IMR-90 (cell line): ENCODE results near the gene CTIF. TPM values are rescaled to one million over a fixed set of nuclear protein-coding genes. Genes with fewer than 3 reads are reported as not detected.
A peak's percentile ranks its signal among the peaks of the same experiment; 100 is the strongest.

Source experiments
- ATAC-seq: fragments of 200-7000 bp; cut with Tn5 transposase; 2 replicates; pipeline ENCODE4 v1.9.1; 2020; ENCODE audit warnings: low read depth, mild to moderate bottlenecking, moderate library complexity
- BruUV-seq: library from RNA; stranded (reverse); fragments of 400-500 nt; replicated peaks from 2 replicates; lab custom pipeline; 2021; lab: Mats Ljungman, UMichigan
- CTCF ChIA-PET: fragments of 300-600 bp; formaldehyde crosslinking; extraction: SDS; loops from one replicate; lab custom pipeline; 2021; ENCODE audit warnings: antibody characterized with exemption; lab: Yijun Ruan, JAX
- POLR2A ChIA-PET: fragments of 300-600 bp; sonication (Branson Sonifier 250); formaldehyde crosslinking; loops from one replicate; lab custom pipeline; 2022; ENCODE audit warnings: antibody characterized with exemption; ENCODE audit not compliant: unreplicated experiment; lab: Charles Lee
- DNase-seq: peaks from one replicate; pipeline ENCODE4 v3.0.0; 2013
- H2AFZ ChIP-seq: replicated peaks from 2 replicates; pipeline ENCODE3; 2013; ENCODE audit warnings: low read length, mild to moderate bottlenecking; ENCODE audit not compliant: poor library complexity
- H2AK5ac ChIP-seq: 2 replicates; pipeline ENCODE4 v1.6.1; 2013; ENCODE audit warnings: low read depth, low read length, inconsistent platforms
- H2AK9ac ChIP-seq: replicated peaks from 2 replicates; pipeline ENCODE3; 2013; ENCODE audit warnings: mild to moderate bottlenecking, low read depth, low read length, moderate library complexity; ENCODE audit not compliant: poor library complexity
- H2BK120ac ChIP-seq: 2 replicates; pipeline ENCODE4 v1.6.1; 2013; ENCODE audit warnings: low read depth, low read length, inconsistent platforms
- H2BK15ac ChIP-seq: 3 replicates; pipeline ENCODE4 v1.6.1; 2013; ENCODE audit warnings: low read depth, low read length, inconsistent platforms
- H2BK20ac ChIP-seq: 2 replicates; pipeline ENCODE4 v1.6.1; 2013; ENCODE audit warnings: low read depth, mild to moderate bottlenecking, inconsistent platforms, low read length, moderate library complexity
- H2BK5ac ChIP-seq: 2 replicates; pipeline ENCODE4 v1.6.1; 2013; ENCODE audit warnings: mild to moderate bottlenecking, low read depth, low read length, inconsistent platforms; ENCODE audit not compliant: poor library complexity, severe bottlenecking
- H3K14ac ChIP-seq: replicated peaks from 2 replicates; pipeline ENCODE4 v1.6.1; 2013; ENCODE audit warnings: low read depth, low read length, inconsistent platforms
- H3K18ac ChIP-seq: 2 replicates; pipeline ENCODE4 v1.6.1; 2013; ENCODE audit warnings: low read depth, low read length, control low read depth
- H3K23ac ChIP-seq: 2 replicates; pipeline ENCODE4 v1.6.1; 2013; ENCODE audit warnings: low read depth, low read length, inconsistent platforms
- H3K27ac ChIP-seq: 2 replicates; pipeline ENCODE4 v1.5.1; 2013; ENCODE audit warnings: mild to moderate bottlenecking, control low read depth, low read length; ENCODE audit not compliant: insufficient read depth
- H3K27me3 ChIP-seq: 2 replicates; pipeline ENCODE4 v1.6.1; 2013; ENCODE audit warnings: low read length; ENCODE audit not compliant: control insufficient read depth, insufficient read depth
- H3K36me3 ChIP-seq: 2 replicates; pipeline ENCODE4 v1.6.1; 2013; ENCODE audit warnings: low read length, mixed read lengths; ENCODE audit not compliant: control insufficient read depth, insufficient read depth
- H3K4ac ChIP-seq: 2 replicates; pipeline ENCODE4 v1.6.1; 2013; ENCODE audit warnings: low read depth, low read length, inconsistent platforms
- H3K4me1 ChIP-seq: 2 replicates; pipeline ENCODE4 v1.6.1; 2013; ENCODE audit warnings: low read length, mixed read lengths; ENCODE audit not compliant: control insufficient read depth, insufficient read depth
- H3K4me2 ChIP-seq: 2 replicates; pipeline ENCODE4 v1.6.1; 2013; ENCODE audit warnings: low read depth, mild to moderate bottlenecking, control low read depth, low read length, moderate library complexity
- H3K4me3 ChIP-seq: 2 replicates; pipeline ENCODE4 v1.5.1; 2013; ENCODE audit warnings: low read depth, mild to moderate bottlenecking, control low read depth, low read length, moderate library complexity; ENCODE audit not compliant: insufficient read depth
- H3K56ac ChIP-seq: 2 replicates; pipeline ENCODE4 v1.6.1; 2013; ENCODE audit warnings: low read length, inconsistent platforms; ENCODE audit not compliant: insufficient read depth; ENCODE audit errors: extremely low read depth
- H3K79me1 ChIP-seq, 2 experiments: 2 replicates each; pipeline ENCODE4 v1.6.1; 2013; ENCODE audit warnings: low read length in 2 of 2, inconsistent platforms in 1 of 2, low read depth in 1 of 2
- H3K9ac ChIP-seq: 2 replicates; pipeline ENCODE4 v1.6.1; 2013; ENCODE audit warnings: low read depth, low read length, control low read depth
- H3K9me1 ChIP-seq: 2 replicates; pipeline ENCODE4 v1.6.1; 2013; ENCODE audit warnings: low read length, inconsistent platforms; ENCODE audit not compliant: insufficient read depth
- H3K9me3 ChIP-seq: 2 replicates; pipeline ENCODE4 v1.6.1; 2013; ENCODE audit warnings: low read length; ENCODE audit not compliant: control insufficient read depth, insufficient read depth
- H4K20me1 ChIP-seq: 2 replicates; pipeline ENCODE4 v1.6.1; 2013; ENCODE audit warnings: low read length, inconsistent platforms; ENCODE audit not compliant: insufficient read depth
- H4K5ac ChIP-seq: 2 replicates; pipeline ENCODE4 v1.6.1; 2013; ENCODE audit warnings: mild to moderate bottlenecking, low read depth, low read length, control low read depth
- H4K8ac ChIP-seq, 2 experiments: 2 replicates each; pipeline ENCODE4 v1.6.1; 2013; ENCODE audit warnings: low read depth in 2 of 2, low read length in 2 of 2, control low read depth in 1 of 2, inconsistent platforms in 1 of 2
- H4K91ac ChIP-seq: 2 replicates; pipeline ENCODE4 v1.6.1; 2013; ENCODE audit warnings: low read depth, low read length, inconsistent platforms; ENCODE audit not compliant: insufficient read depth
- CEBPB ChIP-seq: IDR thresholded peaks from 2 replicates; pipeline ENCODE4 v1.6.1; 2012; ENCODE audit warnings: low read depth, low read length, improper control_type of control experiment
- CHD1 ChIP-seq: IDR thresholded peaks from 2 replicates; pipeline ENCODE4 v1.6.1; 2012; ENCODE audit warnings: low read depth, low read length, improper control_type of control experiment
- FOS ChIP-seq: fragments of 150-350 bp; IDR thresholded peaks from 2 replicates; pipeline ENCODE4 v1.6.1; 2016; ENCODE audit warnings: low read depth, low read length
- MAFK ChIP-seq: IDR thresholded peaks from 2 replicates; pipeline ENCODE4 v1.6.1; 2012; ENCODE audit warnings: low read depth, low read length, improper control_type of control experiment
- RAD21 ChIP-seq: IDR thresholded peaks from 2 replicates; pipeline ENCODE4 v1.6.1; 2012; ENCODE audit warnings: low read length, improper control_type of control experiment
- RCOR1 ChIP-seq: IDR thresholded peaks from 2 replicates; pipeline ENCODE4 v1.6.1; 2012; ENCODE audit warnings: mild to moderate bottlenecking, low read length, improper control_type of control experiment; ENCODE audit not compliant: insufficient replicate concordance
- WGBS, 2 experiments: methylation state at CpG; one replicate each; pipeline versions ENCODE4 v1.1.5 to v1.1.7; 2013; ENCODE audit warnings: missing lambda C conversion rate in 2 of 2; ENCODE audit not compliant: insufficient read length in 1 of 2; ENCODE audit errors: extremely low coverage in 2 of 2; 5-methylcytosine and 5-hydroxymethylcytosine counted together
- dilution Hi-C: fragments of 300-500 bp; cut with HindIII; formaldehyde crosslinking; loops from one replicate; pipeline ENCODE4 v1.14.3; 2018; ENCODE audit warnings: low sequenced_read_pairs; ENCODE audit not compliant: unreplicated experiment
- in situ Hi-C: fragments of 300-500 bp; cut with MboI; formaldehyde crosslinking; loops from 3 replicates; pipeline ENCODE4 v1.14.3; 2019; ENCODE audit warnings: low sequenced_read_pairs, inconsistent platforms, mixed read lengths
- intact Hi-C: fragments of 100-400 bp; cut with micrococcal nuclease; formaldehyde crosslinking; loops from 2 replicates; pipeline ENCODE4 v1.10.0; 2022
- polyA plus RNA-seq, 3 experiments: library from polyadenylated mRNA; depleted of rRNA; stranded (reverse); fragments of >200 nt; gene quantifications; 2 replicates each; pipeline ENCODE4 v1.2.3, GENCODE V29; 2012; ENCODE audit warnings: low replicate concordance in 1 of 3
- total RNA-seq: library from RNA; depleted of rRNA; stranded (reverse); fragments of >200 nt; gene quantifications from 2 replicates; pipeline ENCODE4 v1.2.3, GENCODE V29; 2012
- TF ChIP-seq, protein P1 (sequence below): conservative IDR thresholded peaks from 2 replicates; pipeline ENCODE4 v1.5.1; 2012; ENCODE audit warnings: mild to moderate bottlenecking, low read depth, low read length, improper control_type of control experiment
- TF ChIP-seq, protein P2 (sequence below): fragments of 150-350 bp; IDR thresholded peaks from 2 replicates; pipeline ENCODE4 v1.6.1; 2017; ENCODE audit warnings: mild to moderate bottlenecking, antibody characterized with exemption, low read length, low read depth

The CTIF gene
- total and polyA plus RNA-seq, 2 of the 4 experiments (the other 2 are of a cell fraction): 25.1 to 57.0 TPM

DNA sequence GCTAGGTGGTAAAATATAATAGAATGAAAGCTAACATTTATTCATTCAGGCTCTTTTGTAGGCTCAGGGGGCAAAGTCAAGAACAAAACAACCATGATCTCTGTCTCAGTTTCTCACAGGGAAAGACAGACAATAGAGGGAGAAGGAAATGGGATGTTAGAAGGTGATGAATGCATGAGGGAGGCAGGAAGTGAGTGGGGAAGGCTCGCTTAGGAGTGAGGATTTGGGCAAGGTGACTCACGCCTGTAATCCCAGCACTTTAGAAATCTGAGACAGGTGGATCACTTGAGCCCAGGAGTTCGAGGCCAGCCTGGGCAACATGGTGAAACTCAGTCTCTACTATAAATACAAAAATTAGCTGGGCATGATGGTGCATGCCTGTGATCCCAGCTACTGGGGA, 88.4 kb downstream of the CTIF start:
- Histone ChIP-seq H3K9me3 (no peaks in the 10 kb centered on the region), H3K27me3 (no peaks in the 10 kb centered on the region), H2BK15ac (peak overlapping the region; percentile 25; the same call in 1 of the 3 replicates), H4K5ac (peak overlapping the region; percentile 25; the same call in 1 of the 2 replicates), H2BK20ac (peak overlapping the region; percentile 85), H3K18ac (0 out of 2 replicates have a peak overlapping the region, but pooled peaks have one; percentile 8), H4K8ac (peak overlapping the region in 1 of 2 experiments; percentile 23; a peak in 3 of 4 replicates), H3K23ac (peak overlapping the region; percentile 48; the same call in 1 of the 2 replicates), H3K4me2 (no peak overlapping the region), H3K56ac (0 out of 2 replicates have a peak overlapping the region, but pooled peaks have one; percentile 1), H3K14ac (peak overlapping the region; percentile 76), H3K79me1 (peaks cover 42 to 68% of the 10 kb centered on the region in 2 experiments), H2AK9ac (no peak overlapping the region), H2BK5ac (peak overlapping the region; percentile 77), H3K9ac (no peak overlapping the region), H3K36me3 (peaks cover 13% of the 10 kb centered on the region), H4K20me1 (no peaks in the 10 kb centered on the region; the same call in none of the 2 replicates), H2AK5ac (peak overlapping the region; percentile 82; the same call in 1 of the 2 replicates), H4K91ac (peak overlapping the region; percentile 56), H2BK120ac (peak overlapping the region; percentile 88), H3K4ac (peak overlapping the region; percentile 99), H3K9me1 (peaks cover 36% of the 10 kb centered on the region), H2AFZ (no peak overlapping the region), H3K27ac (peak overlapping the region; percentile 17), H3K4me1 (peaks cover 35% of the 10 kb centered on the region), H3K4me3 (no peak overlapping the region)
- intact Hi-C loops (no loop called here), dilution Hi-C loops (no loop called here), in situ Hi-C loops (loop anchor here (25.0 kb wide), 1 partner anchor 1660 kb away; the partner anchor contains the start of genes CXXC1 and MBD1)
- no TSS peak for BruUV-seq
- ATAC-seq: no peak
- ChIA-PET CTCF (interaction anchor here (1.4 kb wide), 1 partner anchor 64 kb away, joined by 3 read pairs; no protein-coding TSS in a partner anchor), POLR2A (interaction anchor here (0.6 kb wide), 1 partner anchor 1818 kb away, joined by 3 read pairs; no protein-coding TSS in a partner anchor)
- WGBS, 2 experiments: no CpG with 5 or more reads among the region's 3 CpGs
- TF ChIP-seq CEBPB: no peak
- no peak for TF ChIP-seq RAD21
- TF ChIP-seq MAFK: no peak
- no peak for TF ChIP-seq CHD1
- TF ChIP-seq, protein P1, sequence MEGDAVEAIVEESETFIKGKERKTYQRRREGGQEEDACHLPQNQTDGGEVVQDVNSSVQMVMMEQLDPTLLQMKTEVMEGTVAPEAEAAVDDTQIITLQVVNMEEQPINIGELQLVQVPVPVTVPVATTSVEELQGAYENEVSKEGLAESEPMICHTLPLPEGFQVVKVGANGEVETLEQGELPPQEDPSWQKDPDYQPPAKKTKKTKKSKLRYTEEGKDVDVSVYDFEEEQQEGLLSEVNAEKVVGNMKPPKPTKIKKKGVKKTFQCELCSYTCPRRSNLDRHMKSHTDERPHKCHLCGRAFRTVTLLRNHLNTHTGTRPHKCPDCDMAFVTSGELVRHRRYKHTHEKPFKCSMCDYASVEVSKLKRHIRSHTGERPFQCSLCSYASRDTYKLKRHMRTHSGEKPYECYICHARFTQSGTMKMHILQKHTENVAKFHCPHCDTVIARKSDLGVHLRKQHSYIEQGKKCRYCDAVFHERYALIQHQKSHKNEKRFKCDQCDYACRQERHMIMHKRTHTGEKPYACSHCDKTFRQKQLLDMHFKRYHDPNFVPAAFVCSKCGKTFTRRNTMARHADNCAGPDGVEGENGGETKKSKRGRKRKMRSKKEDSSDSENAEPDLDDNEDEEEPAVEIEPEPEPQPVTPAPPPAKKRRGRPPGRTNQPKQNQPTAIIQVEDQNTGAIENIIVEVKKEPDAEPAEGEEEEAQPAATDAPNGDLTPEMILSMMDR: no peak
- TF ChIP-seq, protein P2, sequence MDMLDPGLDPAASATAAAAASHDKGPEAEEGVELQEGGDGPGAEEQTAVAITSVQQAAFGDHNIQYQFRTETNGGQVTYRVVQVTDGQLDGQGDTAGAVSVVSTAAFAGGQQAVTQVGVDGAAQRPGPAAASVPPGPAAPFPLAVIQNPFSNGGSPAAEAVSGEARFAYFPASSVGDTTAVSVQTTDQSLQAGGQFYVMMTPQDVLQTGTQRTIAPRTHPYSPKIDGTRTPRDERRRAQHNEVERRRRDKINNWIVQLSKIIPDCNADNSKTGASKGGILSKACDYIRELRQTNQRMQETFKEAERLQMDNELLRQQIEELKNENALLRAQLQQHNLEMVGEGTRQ: no peak
- TF ChIP-seq FOS: no peak
- peak; percentile 35 for TF ChIP-seq RCOR1
- DNase-seq: peak; percentile 65
